GM12878 (cell line): ENCODE measurements around the gene PTK7. TPM values are rescaled to one million over a fixed set of nuclear protein-coding genes. Genes with fewer than 3 reads are reported as not detected.

Experiments used
- BACH1 ChIP-seq: fragments of 450-650 bp; IDR thresholded peaks from 2 replicates; pipeline ENCODE4 v1.6.1; 2017; ENCODE audit warnings: mild to moderate bottlenecking, borderline replicate concordance
- BHLHE40 ChIP-seq, 2 experiments: fragments of 450-650 bp in 1 of 2; IDR thresholded peaks; 2 replicates each; pipeline ENCODE4 v1.6.1; 2011 to 2017; ENCODE audit warnings: low read depth in 2 of 2, borderline replicate concordance in 1 of 2, improper control_type of control experiment in 1 of 2, low read length in 1 of 2, mild to moderate bottlenecking in 1 of 2
- CEBPB ChIP-seq, 2 experiments: fragments of 150-350 bp in 1 of 2; IDR thresholded peaks; 2 replicates each; pipeline ENCODE4 v1.6.1; 2012 to 2014; ENCODE audit warnings: low read depth in 2 of 2, low read length in 2 of 2, borderline replicate concordance in 1 of 2, inconsistent platforms in 1 of 2
- FOXK2 ChIP-seq: fragments of 450-650 bp; IDR thresholded peaks from 2 replicates; pipeline ENCODE4 v1.6.1; 2017; ENCODE audit warnings: mild to moderate bottlenecking, moderate library complexity
- IKZF1 ChIP-seq: fragments of 450-650 bp; conservative IDR thresholded peaks from 2 replicates; pipeline ENCODE4 v1.6.1; 2017; ENCODE audit warnings: antibody characterized with exemption, mild to moderate bottlenecking
- IKZF2 ChIP-seq, 2 experiments: fragments of 450-650 bp; IDR thresholded peaks; 2 replicates each; pipeline ENCODE4 v1.6.1; 2017; ENCODE audit warnings: mild to moderate bottlenecking in 2 of 2, moderate library complexity in 2 of 2
- IRF3 ChIP-seq: fragments of 450-650 bp; IDR thresholded peaks from 2 replicates; pipeline ENCODE4 v1.6.1; 2014; ENCODE audit warnings: mild to moderate bottlenecking
- KDM1A ChIP-seq: fragments of 200-600 bp; sonication (generic); IDR thresholded peaks from 2 replicates; pipeline ENCODE4 v1.6.1; 2016; ENCODE audit warnings: borderline replicate concordance
- MEF2A ChIP-seq: IDR thresholded peaks from 2 replicates; pipeline ENCODE4 v1.6.1; 2011; ENCODE audit warnings: low read depth, mild to moderate bottlenecking, low read length, moderate library complexity; ENCODE audit not compliant: insufficient read depth
- NR2F1 ChIP-seq: fragments of 450-650 bp; conservative IDR thresholded peaks from 2 replicates; pipeline ENCODE4 v1.6.1; 2017; ENCODE audit warnings: mild to moderate bottlenecking
- POLR2AphosphoS2 ChIP-seq: IDR thresholded peaks from 2 replicates; pipeline ENCODE4 v1.6.1; 2011; ENCODE audit warnings: low read depth, mild to moderate bottlenecking, low read length, improper control_type of control experiment, moderate library complexity
- SIN3A ChIP-seq: IDR thresholded peaks from 2 replicates; pipeline ENCODE4 v1.6.1; 2012; ENCODE audit warnings: low read depth, low read length, improper control_type of control experiment
- TCF12 ChIP-seq: IDR thresholded peaks from 2 replicates; pipeline ENCODE4 v1.6.1; 2011; ENCODE audit warnings: low read depth, mild to moderate bottlenecking, low read length
- polyA plus RNA-seq, 11 experiments: library from polyadenylated mRNA; depleted of rRNA in 4 of 11; unstranded in 6 of 11; stranded (reverse) in 5 of 11; fragments of >200 nt; fragmentation: Nextera tagmentation in 4 of 11; fragmentation: Illumina TruSeq in 1 of 11; extraction: Ambion mirVana in 4 of 11; extraction: Trizol in 1 of 11; gene quantifications; 1 replicate in 1 of 11; 2 replicates in 10 of 11; pipeline versions ENCODE4 v1.2.1 to v1.2.3, GENCODE V29; 2011 to 2016; ENCODE audit warnings: inconsistent platforms in 2 of 11, missing spikeins in 2 of 11, low read depth in 1 of 11
- total RNA-seq, 4 experiments: library from RNA; depleted of rRNA in 3 of 4; stranded (reverse); fragments of >200 nt in 3 of 4; fragmentation: Illumina TruSeq in 1 of 4; extraction: Trizol in 1 of 4; gene quantifications; 2 replicates each; pipeline versions ENCODE4 v1.2.1 to v1.2.3, GENCODE V29; 2013 to 2021
- TF ChIP-seq, protein P1 (sequence below): fragments of 450-650 bp; IDR thresholded peaks from 2 replicates; pipeline ENCODE4 v1.6.1; 2018; ENCODE audit warnings: mild to moderate bottlenecking, low read depth, moderate library complexity; ENCODE audit not compliant: partially characterized antibody
- TF ChIP-seq, protein P2 (sequence below): fragments of 450-650 bp; IDR thresholded peaks from 2 replicates; pipeline ENCODE4 v1.6.1; 2017; ENCODE audit warnings: mild to moderate bottlenecking, moderate library complexity
- TF ChIP-seq, protein P3 (sequence below): IDR thresholded peaks from 2 replicates; pipeline ENCODE4 v1.6.1; 2012; ENCODE audit warnings: improper control_type of control experiment, low read depth, low read length; ENCODE audit not compliant: insufficient replicate concordance

Gene PTK7
- total and polyA plus RNA-seq, 10 of the 15 experiments (the other 5 are each of a cell fraction or from before 2014, with no cell fraction given): 0.18 to 14.4 (median 3.3) TPM; not detected in 1

DNA sequence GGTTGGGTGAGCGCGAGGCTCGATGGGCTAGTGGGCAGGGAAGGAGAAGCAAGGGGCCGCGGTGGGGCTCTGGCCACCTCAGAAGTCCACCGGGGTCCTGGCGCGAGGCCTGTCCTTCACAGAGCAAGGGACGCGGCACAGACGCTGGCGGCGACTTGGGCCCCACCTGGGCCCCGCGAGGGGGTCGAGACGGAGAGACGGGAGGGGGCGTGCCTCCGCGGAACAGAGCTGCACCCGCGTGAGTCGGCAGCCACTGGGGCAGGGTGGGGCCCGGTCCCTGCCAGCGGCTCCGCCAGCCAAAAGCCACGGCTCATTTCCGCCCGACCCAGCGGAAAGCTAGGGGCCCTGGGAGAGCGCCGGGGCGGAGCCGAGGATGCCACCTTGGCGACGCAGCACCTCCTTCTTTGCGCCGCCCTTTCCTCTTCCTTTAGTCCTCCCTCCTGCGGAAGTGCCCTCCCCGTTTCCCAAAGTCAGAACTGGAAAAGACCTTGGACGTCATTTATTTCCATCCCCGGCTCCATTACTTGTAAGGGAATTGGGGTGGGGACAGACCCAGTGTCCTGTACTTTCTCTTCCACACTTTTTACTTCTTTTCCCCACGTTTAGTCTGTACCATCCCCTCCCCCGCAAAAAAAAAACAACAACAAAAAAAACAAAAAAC is 22.4 kb upstream of the PTK7 start, which contains the start of gene CUL7 (continued):
- TF ChIP-seq, protein P1, sequence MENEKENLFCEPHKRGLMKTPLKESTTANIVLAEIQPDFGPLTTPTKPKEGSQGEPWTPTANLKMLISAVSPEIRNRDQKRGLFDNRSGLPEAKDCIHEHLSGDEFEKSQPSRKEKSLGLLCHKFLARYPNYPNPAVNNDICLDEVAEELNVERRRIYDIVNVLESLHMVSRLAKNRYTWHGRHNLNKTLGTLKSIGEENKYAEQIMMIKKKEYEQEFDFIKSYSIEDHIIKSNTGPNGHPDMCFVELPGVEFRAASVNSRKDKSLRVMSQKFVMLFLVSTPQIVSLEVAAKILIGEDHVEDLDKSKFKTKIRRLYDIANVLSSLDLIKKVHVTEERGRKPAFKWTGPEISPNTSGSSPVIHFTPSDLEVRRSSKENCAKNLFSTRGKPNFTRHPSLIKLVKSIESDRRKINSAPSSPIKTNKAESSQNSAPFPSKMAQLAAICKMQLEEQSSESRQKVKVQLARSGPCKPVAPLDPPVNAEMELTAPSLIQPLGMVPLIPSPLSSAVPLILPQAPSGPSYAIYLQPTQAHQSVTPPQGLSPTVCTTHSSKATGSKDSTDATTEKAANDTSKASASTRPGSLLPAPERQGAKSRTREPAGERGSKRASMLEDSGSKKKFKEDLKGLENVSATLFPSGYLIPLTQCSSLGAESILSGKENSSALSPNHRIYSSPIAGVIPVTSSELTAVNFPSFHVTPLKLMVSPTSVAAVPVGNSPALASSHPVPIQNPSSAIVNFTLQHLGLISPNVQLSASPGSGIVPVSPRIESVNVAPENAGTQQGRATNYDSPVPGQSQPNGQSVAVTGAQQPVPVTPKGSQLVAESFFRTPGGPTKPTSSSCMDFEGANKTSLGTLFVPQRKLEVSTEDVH: peak; percentile 78
- TF ChIP-seq POLR2AphosphoS2 (peak; percentile 95), NR2F1 (0 out of 2 replicates have a peak, but pooled peaks have one; percentile 47), KDM1A (no peak), BACH1 (peak; percentile 94), BHLHE40 (IDR thresholded peaks at IDR 0.05; ENCODE audit: borderline replicate concordance in 1 of 2, low read depth in 2 of 2, low read length in 1 of 2) (peak in 1 of 2 experiments; percentile 77; a peak in 2 of 4 replicates), TCF12 (peak; percentile 54; the same call in 1 of the 2 replicates), IKZF1 (peak; percentile 93), MEF2A (no peak), CEBPB (IDR thresholded peaks at IDR 0.05; ENCODE audit: borderline replicate concordance in 1 of 2, low read depth in 2 of 2, low read length in 2 of 2) (no peak), FOXK2 (no peak), SIN3A (peak; percentile 66; the same call in 1 of the 2 replicates), IKZF2 (IDR thresholded peaks at IDR 0.05) (peak; percentile 87 to 90), IRF3 (peak; percentile 9; the same call in 1 of the 2 replicates)
- TF ChIP-seq, protein P2, sequence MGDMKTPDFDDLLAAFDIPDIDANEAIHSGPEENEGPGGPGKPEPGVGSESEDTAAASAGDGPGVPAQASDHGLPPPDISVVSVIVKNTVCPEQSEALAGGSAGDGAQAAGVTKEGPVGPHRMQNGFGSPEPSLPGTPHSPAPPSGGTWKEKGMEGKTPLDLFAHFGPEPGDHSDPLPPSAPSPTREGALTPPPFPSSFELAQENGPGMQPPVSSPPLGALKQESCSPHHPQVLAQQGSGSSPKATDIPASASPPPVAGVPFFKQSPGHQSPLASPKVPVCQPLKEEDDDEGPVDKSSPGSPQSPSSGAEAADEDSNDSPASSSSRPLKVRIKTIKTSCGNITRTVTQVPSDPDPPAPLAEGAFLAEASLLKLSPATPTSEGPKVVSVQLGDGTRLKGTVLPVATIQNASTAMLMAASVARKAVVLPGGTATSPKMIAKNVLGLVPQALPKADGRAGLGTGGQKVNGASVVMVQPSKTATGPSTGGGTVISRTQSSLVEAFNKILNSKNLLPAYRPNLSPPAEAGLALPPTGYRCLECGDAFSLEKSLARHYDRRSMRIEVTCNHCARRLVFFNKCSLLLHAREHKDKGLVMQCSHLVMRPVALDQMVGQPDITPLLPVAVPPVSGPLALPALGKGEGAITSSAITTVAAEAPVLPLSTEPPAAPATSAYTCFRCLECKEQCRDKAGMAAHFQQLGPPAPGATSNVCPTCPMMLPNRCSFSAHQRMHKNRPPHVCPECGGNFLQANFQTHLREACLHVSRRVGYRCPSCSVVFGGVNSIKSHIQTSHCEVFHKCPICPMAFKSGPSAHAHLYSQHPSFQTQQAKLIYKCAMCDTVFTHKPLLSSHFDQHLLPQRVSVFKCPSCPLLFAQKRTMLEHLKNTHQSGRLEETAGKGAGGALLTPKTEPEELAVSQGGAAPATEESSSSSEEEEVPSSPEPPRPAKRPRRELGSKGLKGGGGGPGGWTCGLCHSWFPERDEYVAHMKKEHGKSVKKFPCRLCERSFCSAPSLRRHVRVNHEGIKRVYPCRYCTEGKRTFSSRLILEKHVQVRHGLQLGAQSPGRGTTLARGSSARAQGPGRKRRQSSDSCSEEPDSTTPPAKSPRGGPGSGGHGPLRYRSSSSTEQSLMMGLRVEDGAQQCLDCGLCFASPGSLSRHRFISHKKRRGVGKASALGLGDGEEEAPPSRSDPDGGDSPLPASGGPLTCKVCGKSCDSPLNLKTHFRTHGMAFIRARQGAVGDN: peak; percentile 74
- TF ChIP-seq, protein P3, sequence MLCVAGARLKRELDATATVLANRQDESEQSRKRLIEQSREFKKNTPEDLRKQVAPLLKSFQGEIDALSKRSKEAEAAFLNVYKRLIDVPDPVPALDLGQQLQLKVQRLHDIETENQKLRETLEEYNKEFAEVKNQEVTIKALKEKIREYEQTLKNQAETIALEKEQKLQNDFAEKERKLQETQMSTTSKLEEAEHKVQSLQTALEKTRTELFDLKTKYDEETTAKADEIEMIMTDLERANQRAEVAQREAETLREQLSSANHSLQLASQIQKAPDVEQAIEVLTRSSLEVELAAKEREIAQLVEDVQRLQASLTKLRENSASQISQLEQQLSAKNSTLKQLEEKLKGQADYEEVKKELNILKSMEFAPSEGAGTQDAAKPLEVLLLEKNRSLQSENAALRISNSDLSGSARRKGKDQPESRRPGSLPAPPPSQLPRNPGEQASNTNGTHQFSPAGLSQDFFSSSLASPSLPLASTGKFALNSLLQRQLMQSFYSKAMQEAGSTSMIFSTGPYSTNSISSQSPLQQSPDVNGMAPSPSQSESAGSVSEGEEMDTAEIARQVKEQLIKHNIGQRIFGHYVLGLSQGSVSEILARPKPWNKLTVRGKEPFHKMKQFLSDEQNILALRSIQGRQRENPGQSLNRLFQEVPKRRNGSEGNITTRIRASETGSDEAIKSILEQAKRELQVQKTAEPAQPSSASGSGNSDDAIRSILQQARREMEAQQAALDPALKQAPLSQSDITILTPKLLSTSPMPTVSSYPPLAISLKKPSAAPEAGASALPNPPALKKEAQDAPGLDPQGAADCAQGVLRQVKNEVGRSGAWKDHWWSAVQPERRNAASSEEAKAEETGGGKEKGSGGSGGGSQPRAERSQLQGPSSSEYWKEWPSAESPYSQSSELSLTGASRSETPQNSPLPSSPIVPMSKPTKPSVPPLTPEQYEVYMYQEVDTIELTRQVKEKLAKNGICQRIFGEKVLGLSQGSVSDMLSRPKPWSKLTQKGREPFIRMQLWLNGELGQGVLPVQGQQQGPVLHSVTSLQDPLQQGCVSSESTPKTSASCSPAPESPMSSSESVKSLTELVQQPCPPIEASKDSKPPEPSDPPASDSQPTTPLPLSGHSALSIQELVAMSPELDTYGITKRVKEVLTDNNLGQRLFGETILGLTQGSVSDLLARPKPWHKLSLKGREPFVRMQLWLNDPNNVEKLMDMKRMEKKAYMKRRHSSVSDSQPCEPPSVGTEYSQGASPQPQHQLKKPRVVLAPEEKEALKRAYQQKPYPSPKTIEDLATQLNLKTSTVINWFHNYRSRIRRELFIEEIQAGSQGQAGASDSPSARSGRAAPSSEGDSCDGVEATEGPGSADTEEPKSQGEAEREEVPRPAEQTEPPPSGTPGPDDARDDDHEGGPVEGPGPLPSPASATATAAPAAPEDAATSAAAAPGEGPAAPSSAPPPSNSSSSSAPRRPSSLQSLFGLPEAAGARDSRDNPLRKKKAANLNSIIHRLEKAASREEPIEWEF: no peak
